Heart right ventricle (tissue), 16 donors: Measurements from ENCODE around the gene LIF. TPM values are rescaled to one million over a fixed set of nuclear protein-coding genes. Genes with fewer than 3 reads are reported as not detected.

Source experiments
- ATAC-seq, 8 donors: fragments of 200-7000 bp; cut with Tn5 transposase; one replicate each; pipeline ENCODE4 v1.9.1; 2020; ENCODE audit warnings: mild to moderate bottlenecking in 8 of 8, moderate library complexity in 8 of 8, moderate number of reproducible peaks in 1 of 8
- DNase-seq, 2 donors: peaks; one replicate each; pipeline ENCODE4 v3.0.0-alpha.2; 2020
- H3K27ac ChIP-seq, 10 donors: fragments of 200-600 bp; sonication (generic) in 2 of 10; one replicate each; pipeline versions ENCODE4 v1.5.0 to v1.8.0; 2020 to 2022; ENCODE audit warnings: mild to moderate bottlenecking in 3 of 10
- H3K27me3 ChIP-seq, 7 donors: fragments of 200-600 bp; one replicate each; pipeline ENCODE4 v1.8.0; 2021 to 2022; ENCODE audit warnings: mild to moderate bottlenecking in 2 of 7
- H3K36me3 ChIP-seq, 9 donors: fragments of 200-600 bp; sonication (generic) in 1 of 9; one replicate each; pipeline versions ENCODE4 v1.5.0 to v1.8.0; 2020 to 2022; ENCODE audit warnings: mild to moderate bottlenecking in 2 of 9
- H3K4me1 ChIP-seq, 9 donors: fragments of 200-600 bp; sonication (generic) in 1 of 9; one replicate each; pipeline versions ENCODE4 v1.5.0 to v1.8.0; 2020 to 2022; ENCODE audit warnings: mild to moderate bottlenecking in 4 of 9
- H3K4me3 ChIP-seq, 10 donors: fragments of 200-600 bp; sonication (generic) in 2 of 10; one replicate each; pipeline versions ENCODE4 v1.5.0 to v1.8.0; 2020 to 2022; ENCODE audit warnings: mild to moderate bottlenecking in 7 of 10, moderate library complexity in 2 of 10
- H3K9me3 ChIP-seq, 11 donors: fragments of 200-600 bp in 10 of 11; sonication (generic) in 2 of 11; one replicate each; pipeline versions ENCODE4 v1.5.0 to v1.8.0; 2013 to 2022; ENCODE audit warnings: mild to moderate bottlenecking in 2 of 11, control low read depth in 1 of 11, moderate library complexity in 1 of 11
- CTCF ChIP-seq, 9 donors: fragments of 200-600 bp; sonication (generic) in 2 of 9; IDR thresholded peaks; one replicate each; pipeline versions ENCODE4 v1.5.0 to v1.8.0; 2021 to 2022; ENCODE audit warnings: antibody characterized with exemption in 9 of 9, mild to moderate bottlenecking in 5 of 9, moderate library complexity in 1 of 9
- WGBS, 2 donors: extraction: QIAGEN DNeasy Blood & Tissue Kit; methylation state at CpG; one replicate each; pipeline ENCODE4 v1.1.7; 2013; ENCODE audit warnings: inconsistent platforms in 1 of 2; 5-methylcytosine and 5-hydroxymethylcytosine counted together
- intact Hi-C, 10 donors: fragments of 100-400 bp; cut with DNase I; formaldehyde crosslinking; loops; one replicate each; pipeline versions ENCODE4 v1.11.1 to v1.14.2; 2022
- polyA plus RNA-seq, 2 donors: library from polyadenylated mRNA; stranded (reverse); fragments of 200-250 nt; gene quantifications; one replicate each; pipeline ENCODE4 v1.2.3, GENCODE V29; 2013
- total RNA-seq, 10 donors: library from RNA; stranded (reverse); fragmentation: NEBNext Ultra II Directional in 3 of 10; extraction: Animal tissue kit (Norgen Biotek cat#: 25700) in 3 of 10; gene quantifications; one replicate each; pipeline versions ENCODE4 v1.2.1 to v1.2.4, GENCODE V29; 2021 to 2023
- donor health status: Arrhythmogenic right ventricular cardiomyopathy.
- donor health status: ischemic (EF 13 %, LVEDD 7.1; RV severe dilation, severe dysfunction).
- donor health status: healthy with polysubstance abuse.
- donor health status: DM: no; HTN: yes; CAD: no.
- donor health status: DM: no; HTN: no; CAD: no.
- donor health status: ischemic (EF 25% LVEDD 6.9; RV normal size, moderate dysfunction).
- donor health status: ischemic (EF 25% LVEDD 5.7; RV mildly dilated, moderate dysfunction).
- donor health status: healthy.
- donor health status: DM: yes; HTN: yes; CAD: no.
- donor health status: Ischemic cardiomyopathy.
- donor health status: ischemic (EF 35%, LVEDD 5.7; RV mildly dilated, moderate dysfunction).
- donor health status: nonischemic (EF 11% LVEDD 7.7; RV severe dilation, severe dysfunction).
- donor health status: DM: yes; HTN: yes; CAD: no.
- donor health status: PGD.
- donor health status: ischemic (EF 29% LVEDD 5.4; RV normal size, mild dysfunction).
- donor health status: nonischemic (EF 23%, LVEDD 6.1; RV moderate dilation, normal function).

LIF gene
- total and polyA plus RNA-seq, 12 donors: 0.17 to 8.8 (median 0.53) TPM

DNA sequence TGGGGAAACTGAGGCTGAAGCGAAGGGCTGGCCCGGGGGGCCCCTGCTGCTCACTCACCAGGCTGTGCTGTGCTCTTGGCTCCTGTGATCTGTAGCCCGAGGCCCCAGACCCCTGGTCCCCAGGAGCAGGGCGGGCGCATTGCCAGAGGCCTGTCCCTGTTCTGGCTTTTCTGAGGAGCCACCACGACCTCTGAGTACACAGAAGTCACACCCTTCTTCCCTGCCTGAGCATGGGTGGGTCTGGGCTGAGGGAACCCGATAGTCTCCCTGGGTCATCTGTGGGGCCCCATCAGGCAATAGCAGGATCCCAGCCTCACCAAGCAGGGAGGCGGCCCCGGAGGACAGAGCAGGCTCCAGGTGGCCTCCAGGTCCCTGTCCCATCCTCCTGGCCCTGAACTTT is 37.6 kb upstream of the LIF start:
- ATAC-seq (no peak), DNase-seq (no peak)
- no peak overlapping the region for H3K27ac ChIP-seq
- no peaks in the 10 kb centered on the region for H3K9me3 ChIP-seq
- WGBS, 2 donors: 87 to 90% methylated on average over 9 of the region's 9 CpGs
- no peaks in the 10 kb centered on the region for H3K27me3 ChIP-seq
- H3K4me1 ChIP-seq: peaks cover 0 to 51% (median 14%) of the 10 kb centered on the region in 9 donors
- H3K4me3 ChIP-seq: no peak overlapping the region
- peaks cover 0 to 32% (median 15%) of the 10 kb centered on the region in 9 donors for H3K36me3 ChIP-seq
- intact Hi-C loops: loop anchor here in 1 of 10 donors (10.0 kb wide), 1 partner anchor 71 kb away; the partner anchor contains the start of genes CCDC157 and SF3A1
- no peak for TF ChIP-seq CTCF (IDR thresholded peaks at IDR 0.05)

GRCh38 chr22:30283342-30283741 is 36.8 kb upstream of the LIF start:
- ATAC-seq (no peak), DNase-seq (no peak)
- H3K4me1 ChIP-seq: peaks cover 0 to 52% (median 8%) of the 10 kb centered on the region in 9 donors
- no peaks in the 10 kb centered on the region for H3K27me3 ChIP-seq
- intact Hi-C loops: loop anchor here in 1 of 10 donors (10.0 kb wide), 1 partner anchor 71 kb away; the partner anchor contains the start of genes CCDC157 and SF3A1
- 92% methylated on average over 4 of the region's 4 CpGs for whole genome bisulfite sequencing, 2 donors
- TF ChIP-seq CTCF (IDR thresholded peaks at IDR 0.05): no peak
- H3K27ac ChIP-seq: peak overlapping the region in 1 of 10 donors; percentile 31
- peaks cover 0 to 32% (median 15%) of the 10 kb centered on the region in 9 donors for H3K36me3 ChIP-seq
- no peak overlapping the region for H3K4me3 ChIP-seq
- H3K9me3 ChIP-seq: no peaks in the 10 kb centered on the region

GRCh38 chr22:30282616-30283046 is 36.1 kb upstream of the LIF start:
- intact Hi-C loops: loop anchor here in 1 of 10 donors (10.0 kb wide), 1 partner anchor 72 kb away; the partner anchor contains the start of genes CCDC157 and SF3A1
- DNase-seq (no peak), ATAC-seq (no peak)
- H3K27ac ChIP-seq: peak overlapping the region in 1 of 10 donors; percentile 31
- no peaks in the 10 kb centered on the region for H3K9me3 ChIP-seq
- WGBS, 2 donors: 75 to 77% methylated on average over 7 of the region's 7 CpGs
- peaks cover 0 to 32% (median 15%) of the 10 kb centered on the region in 9 donors for H3K36me3 ChIP-seq
- H3K4me3 ChIP-seq: no peak overlapping the region
- peaks cover 0 to 52% (median 7%) of the 10 kb centered on the region in 9 donors for H3K4me1 ChIP-seq
- TF ChIP-seq CTCF (IDR thresholded peaks at IDR 0.05): no peak
- no peaks in the 10 kb centered on the region for H3K27me3 ChIP-seq

DNA sequence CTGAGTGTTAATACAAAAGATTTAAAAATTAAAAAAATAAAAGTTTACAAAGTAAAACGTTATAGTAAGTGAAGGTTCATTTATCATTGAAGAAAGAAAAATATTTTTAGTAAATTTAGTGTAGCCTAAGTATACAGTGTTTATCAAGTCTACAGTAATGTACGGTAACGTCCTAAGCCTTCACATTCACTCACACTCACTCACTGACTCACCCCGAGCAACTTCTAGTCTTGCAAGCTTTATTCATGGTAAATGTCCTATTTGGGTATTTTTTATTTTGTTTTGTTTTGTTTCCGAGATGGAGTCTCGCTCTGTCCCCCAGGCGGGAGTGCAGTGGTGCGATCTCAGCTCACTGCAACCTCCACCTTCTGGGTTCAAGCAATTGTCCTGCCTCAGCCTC is 33.9 kb upstream of the LIF start:
- peaks cover 0 to 69% (median 12%) of the 10 kb centered on the region in 9 donors for H3K4me1 ChIP-seq
- no peaks in the 10 kb centered on the region for H3K9me3 ChIP-seq
- no peak for TF ChIP-seq CTCF (IDR thresholded peaks at IDR 0.05)
- no peak for ATAC-seq
- H3K27me3 ChIP-seq: no peaks in the 10 kb centered on the region
- no peak overlapping the region for H3K4me3 ChIP-seq
- no peak overlapping the region for H3K27ac ChIP-seq
- intact Hi-C loops: loop anchor here in 1 of 10 donors (10.0 kb wide), 1 partner anchor 74 kb away; the partner anchor contains the start of genes CCDC157 and SF3A1
- H3K36me3 ChIP-seq: peaks cover 0 to 19% (median 9%) of the 10 kb centered on the region in 9 donors
- DNase-seq: no peak
- WGBS, 2 donors: 78 to 87% methylated on average over 8 of the region's 8 CpGs
